OCI-LY3 (cell line): ENCODE measurements around the gene OAT.

Experiments
- EZH2phosphoT487 ChIP-seq: fragments of 200-600 bp; shearing (Covaris generic); IDR thresholded peaks from 2 replicates; pipeline ENCODE4 v1.6.1; 2018; ENCODE audit warnings: antibody characterized with exemption, mixed run types, low read depth
- TF ChIP-seq, protein P1 (sequence below): fragments of 200-600, 300-600 bp; sonication (generic); IDR thresholded peaks from 2 replicates; pipeline ENCODE4 v1.5.1; 2014; ENCODE audit warnings: antibody characterized with exemption, low read length, low read depth

DNA sequence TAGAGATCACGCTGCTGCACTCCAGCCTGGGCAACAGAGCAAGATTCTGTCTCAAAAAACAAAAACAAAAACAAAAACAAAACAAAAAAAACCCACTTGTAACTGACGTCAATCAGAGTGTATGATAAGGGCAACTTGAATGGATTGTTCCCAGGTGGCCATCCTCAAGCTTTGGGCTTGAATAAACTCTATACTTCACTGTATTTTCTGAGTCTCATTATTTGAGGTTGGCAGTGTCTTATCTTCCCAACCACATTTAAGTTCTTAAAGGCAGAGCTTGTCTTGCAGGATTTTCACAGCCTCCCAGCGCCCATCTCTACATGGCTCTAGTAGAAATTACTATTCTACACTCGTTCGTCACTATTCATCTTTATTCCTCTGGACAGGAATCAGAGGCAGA is 5.1 kb upstream of the OAT start:
- TF ChIP-seq, protein P1, sequence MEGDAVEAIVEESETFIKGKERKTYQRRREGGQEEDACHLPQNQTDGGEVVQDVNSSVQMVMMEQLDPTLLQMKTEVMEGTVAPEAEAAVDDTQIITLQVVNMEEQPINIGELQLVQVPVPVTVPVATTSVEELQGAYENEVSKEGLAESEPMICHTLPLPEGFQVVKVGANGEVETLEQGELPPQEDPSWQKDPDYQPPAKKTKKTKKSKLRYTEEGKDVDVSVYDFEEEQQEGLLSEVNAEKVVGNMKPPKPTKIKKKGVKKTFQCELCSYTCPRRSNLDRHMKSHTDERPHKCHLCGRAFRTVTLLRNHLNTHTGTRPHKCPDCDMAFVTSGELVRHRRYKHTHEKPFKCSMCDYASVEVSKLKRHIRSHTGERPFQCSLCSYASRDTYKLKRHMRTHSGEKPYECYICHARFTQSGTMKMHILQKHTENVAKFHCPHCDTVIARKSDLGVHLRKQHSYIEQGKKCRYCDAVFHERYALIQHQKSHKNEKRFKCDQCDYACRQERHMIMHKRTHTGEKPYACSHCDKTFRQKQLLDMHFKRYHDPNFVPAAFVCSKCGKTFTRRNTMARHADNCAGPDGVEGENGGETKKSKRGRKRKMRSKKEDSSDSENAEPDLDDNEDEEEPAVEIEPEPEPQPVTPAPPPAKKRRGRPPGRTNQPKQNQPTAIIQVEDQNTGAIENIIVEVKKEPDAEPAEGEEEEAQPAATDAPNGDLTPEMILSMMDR = no peak
- no peak for TF ChIP-seq EZH2phosphoT487
